Osteoblast (primary cell): Measurements from ENCODE around the gene ZBP1. TPM values are rescaled to one million over a fixed set of nuclear protein-coding genes. Genes with fewer than 3 reads are reported as not detected.

Experiments used
- DNase-seq: peaks from one replicate; pipeline ENCODE4 v3.0.0; 2011; ENCODE audit warnings: low spot score, mixed read lengths; ENCODE audit not compliant: insufficient read length; ENCODE audit errors: missing footprints
- H2AFZ ChIP-seq: 2 replicates; pipeline ENCODE4 v1.6.0; 2011; ENCODE audit warnings: mild to moderate bottlenecking, low read length
- H3K27ac ChIP-seq: 2 replicates; pipeline ENCODE4 v1.5.1; 2011; ENCODE audit warnings: mild to moderate bottlenecking, low read depth, low read length, moderate library complexity
- H3K27me3 ChIP-seq: 2 replicates; pipeline ENCODE4 v1.6.0; 2012; ENCODE audit warnings: mild to moderate bottlenecking, control low read depth, inconsistent platforms, low read length, moderate library complexity; ENCODE audit not compliant: insufficient read depth
- H3K36me3 ChIP-seq: 2 replicates; pipeline ENCODE4 v1.5.1; 2011; ENCODE audit warnings: mild to moderate bottlenecking, low read length, control low read depth, moderate library complexity; ENCODE audit not compliant: insufficient read depth
- H3K4me1 ChIP-seq: 2 replicates; pipeline ENCODE4 v1.5.1; 2011; ENCODE audit warnings: mild to moderate bottlenecking, low read length, control low read depth, moderate library complexity; ENCODE audit not compliant: insufficient read depth
- H3K4me2 ChIP-seq: 2 replicates; pipeline ENCODE4 v1.6.0; 2011; ENCODE audit warnings: mild to moderate bottlenecking, low read length; ENCODE audit not compliant: insufficient read depth
- H3K4me3 ChIP-seq: fragments of 200-600 bp; sonication (generic); 3 replicates; pipeline ENCODE4 v1.5.1; 2012; ENCODE audit warnings: mild to moderate bottlenecking, low read length, inconsistent platforms; ENCODE audit not compliant: insufficient read depth
- H3K79me2 ChIP-seq: 2 replicates; pipeline ENCODE4 v1.6.0; 2012; ENCODE audit warnings: mild to moderate bottlenecking, low read length, control low read depth, inconsistent platforms; ENCODE audit not compliant: insufficient read depth
- H3K9me3 ChIP-seq: 2 replicates; pipeline ENCODE4 v1.5.1; 2011; ENCODE audit warnings: low read depth, low read length, control low read depth
- H4K20me1 ChIP-seq: 2 replicates; pipeline ENCODE4 v1.6.0; 2012; ENCODE audit warnings: mild to moderate bottlenecking, low read length, control low read depth; ENCODE audit not compliant: insufficient read depth
- total RNA-seq: library from RNA; depleted of rRNA; stranded (reverse); fragments of >200 nt; gene quantifications from 2 replicates; pipeline ENCODE4 v1.2.3, GENCODE V29; 2012
- TF ChIP-seq, protein P1 (sequence below): IDR thresholded peaks from 2 replicates; pipeline ENCODE4 v1.5.1; 2011; ENCODE audit warnings: mild to moderate bottlenecking, low read depth, low read length, moderate library complexity; ENCODE audit errors: extremely low read depth

Gene ZBP1
- total RNA-seq, 1 donor, result not detected

DNA sequence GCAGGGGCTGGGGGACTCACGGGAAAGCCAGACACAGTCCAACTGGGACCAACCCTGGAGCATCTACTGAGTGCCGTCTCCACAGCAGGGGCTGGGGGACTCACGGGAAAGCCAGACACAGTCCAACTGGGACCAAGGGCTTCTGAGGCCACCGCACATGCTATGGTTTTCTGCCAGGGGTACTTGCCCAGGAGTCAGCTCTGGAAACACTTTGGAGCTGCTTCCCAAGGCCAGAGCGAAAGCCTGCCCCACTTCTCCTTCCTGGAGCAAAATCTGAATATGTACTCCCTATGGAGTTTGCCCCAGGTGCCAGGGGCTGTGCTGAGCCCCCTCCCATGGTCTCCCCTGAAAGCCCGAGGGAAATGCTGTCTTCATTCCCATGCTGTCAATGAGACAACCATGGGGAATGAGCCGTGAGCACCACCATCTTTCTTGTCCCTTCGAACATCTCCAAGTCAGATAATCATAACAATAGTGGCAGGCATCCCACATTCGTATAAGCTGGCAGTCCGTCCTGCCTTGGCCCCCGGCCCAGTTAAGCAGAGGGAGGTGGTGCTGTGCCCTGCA, 40.8 kb downstream of the ZBP1 start:
- H3K4me1 ChIP-seq, result peaks cover 7% of the 10 kb centered on the region
- H3K79me2 ChIP-seq, result no peaks in the 10 kb centered on the region
- no peak overlapping the region for H3K27ac ChIP-seq
- peaks cover 2% of the 10 kb centered on the region for H3K9me3 ChIP-seq
- H2AFZ ChIP-seq, result no peak overlapping the region
- H3K4me2 ChIP-seq, result no peak overlapping the region
- H3K4me3 ChIP-seq, result no peak overlapping the region
- TF ChIP-seq, protein P1, sequence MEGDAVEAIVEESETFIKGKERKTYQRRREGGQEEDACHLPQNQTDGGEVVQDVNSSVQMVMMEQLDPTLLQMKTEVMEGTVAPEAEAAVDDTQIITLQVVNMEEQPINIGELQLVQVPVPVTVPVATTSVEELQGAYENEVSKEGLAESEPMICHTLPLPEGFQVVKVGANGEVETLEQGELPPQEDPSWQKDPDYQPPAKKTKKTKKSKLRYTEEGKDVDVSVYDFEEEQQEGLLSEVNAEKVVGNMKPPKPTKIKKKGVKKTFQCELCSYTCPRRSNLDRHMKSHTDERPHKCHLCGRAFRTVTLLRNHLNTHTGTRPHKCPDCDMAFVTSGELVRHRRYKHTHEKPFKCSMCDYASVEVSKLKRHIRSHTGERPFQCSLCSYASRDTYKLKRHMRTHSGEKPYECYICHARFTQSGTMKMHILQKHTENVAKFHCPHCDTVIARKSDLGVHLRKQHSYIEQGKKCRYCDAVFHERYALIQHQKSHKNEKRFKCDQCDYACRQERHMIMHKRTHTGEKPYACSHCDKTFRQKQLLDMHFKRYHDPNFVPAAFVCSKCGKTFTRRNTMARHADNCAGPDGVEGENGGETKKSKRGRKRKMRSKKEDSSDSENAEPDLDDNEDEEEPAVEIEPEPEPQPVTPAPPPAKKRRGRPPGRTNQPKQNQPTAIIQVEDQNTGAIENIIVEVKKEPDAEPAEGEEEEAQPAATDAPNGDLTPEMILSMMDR, result no peak
- H3K36me3 ChIP-seq, result no peaks in the 10 kb centered on the region
- DNase-seq, result peak; percentile 65
- H4K20me1 ChIP-seq, result no peaks in the 10 kb centered on the region
- H3K27me3 ChIP-seq, result peaks cover 40% of the 10 kb centered on the region

GRCh38 chr20:57578476-57579165, 41.6 kb downstream of the ZBP1 start:
- Histone ChIP-seq H3K4me2 (no peak overlapping the region), H3K4me3 (no peak overlapping the region), H3K27me3 (peaks cover 39% of the 10 kb centered on the region), H4K20me1 (no peaks in the 10 kb centered on the region), H3K9me3 (no peaks in the 10 kb centered on the region), H3K27ac (no peak overlapping the region), H3K36me3 (no peaks in the 10 kb centered on the region), H3K4me1 (peaks cover 7% of the 10 kb centered on the region), H3K79me2 (no peaks in the 10 kb centered on the region), H2AFZ (no peak overlapping the region)
- TF ChIP-seq, protein P1, result no peak
- DNase-seq, result peak; percentile 64

- TF ChIP-seq, protein P1, result no peak
- peak; percentile 9 for DNase-seq
- no peak overlapping the region for H3K4me2 ChIP-seq
- H3K4me3 ChIP-seq, result no peak overlapping the region
- no peaks in the 10 kb centered on the region for H3K36me3 ChIP-seq
- no peaks in the 10 kb centered on the region for H3K79me2 ChIP-seq
- H3K27me3 ChIP-seq, result peaks cover 44% of the 10 kb centered on the region
- no peak overlapping the region for H2AFZ ChIP-seq
- no peaks in the 10 kb centered on the region for H4K20me1 ChIP-seq
- peaks cover 4% of the 10 kb centered on the region for H3K4me1 ChIP-seq
- no peak overlapping the region for H3K27ac ChIP-seq
- H3K9me3 ChIP-seq, result no peaks in the 10 kb centered on the region
Observed at GRCh38 chr20:57577679-57578475, 42.3 kb downstream of the ZBP1 start.
